Mesodermal cell (in vitro differentiated cells): ENCODE measurements around the gene IGSF9.

Experiments used
- H3K27ac ChIP-seq: 2 replicates; pipeline ENCODE4 v1.7.0; 2013; ENCODE audit warnings: mild to moderate bottlenecking, low read depth, low read length, moderate library complexity; ENCODE audit not compliant: severe bottlenecking
- H3K36me3 ChIP-seq: 2 replicates; pipeline ENCODE4 v1.7.1; 2013; ENCODE audit warnings: mild to moderate bottlenecking, low read length, moderate library complexity; ENCODE audit not compliant: control insufficient read depth, insufficient read depth
- H3K4me1 ChIP-seq: one replicate; pipeline ENCODE4 v1.7.1; 2013; ENCODE audit warnings: mild to moderate bottlenecking, low read length; ENCODE audit not compliant: insufficient read depth, control insufficient read depth, poor library complexity, severe bottlenecking
- H3K4me3 ChIP-seq: 2 replicates; pipeline ENCODE4 v1.7.0; 2013; ENCODE audit warnings: low read length, control low read depth, mild to moderate bottlenecking; ENCODE audit not compliant: insufficient read depth, poor library complexity, severe bottlenecking; ENCODE audit errors: extremely low read depth
- H3K9me3 ChIP-seq: 2 replicates; pipeline ENCODE4 v1.7.1; 2013; ENCODE audit warnings: mild to moderate bottlenecking, low read length, moderate library complexity; ENCODE audit not compliant: control insufficient read depth
- WGBS, 2 experiments: methylation state at CpG; one replicate each; pipeline ENCODE4 v1.1.5; 2013; ENCODE audit warnings: missing lambda C conversion rate in 2 of 2; ENCODE audit not compliant: insufficient coverage in 2 of 2; 5-methylcytosine and 5-hydroxymethylcytosine counted together

Gene IGSF9

GRCh38 chr1:159938905-159939677 is 6.3 kb downstream of the IGSF9 start:
- H3K36me3 ChIP-seq, result peaks cover 3% of the 10 kb centered on the region
- H3K9me3 ChIP-seq, result no peaks in the 10 kb centered on the region
- peaks cover 17% of the 10 kb centered on the region for H3K4me1 ChIP-seq
- H3K27ac ChIP-seq, result no peak overlapping the region
- 90 to 93% methylated on average over 2 to 4 of the region's 6 CpGs for WGBS, 2 experiments
- no peak overlapping the region for H3K4me3 ChIP-seq

GRCh38 chr1:159938211-159938852 is 7.1 kb downstream of the IGSF9 start:
- H3K9me3 ChIP-seq, result no peaks in the 10 kb centered on the region
- WGBS, 2 experiments, result 87 to 90% methylated on average over 6 of the region's 7 CpGs
- H3K4me1 ChIP-seq, result peaks cover 17% of the 10 kb centered on the region
- no peak overlapping the region for H3K27ac ChIP-seq
- no peak overlapping the region for H3K4me3 ChIP-seq
- peaks cover 3% of the 10 kb centered on the region for H3K36me3 ChIP-seq

GRCh38 chr1:159937054-159937750 is 8.2 kb downstream of the IGSF9 start:
- WGBS, 2 experiments, result 50 to 64% methylated on average over 3 to 4 of the region's 4 CpGs

GRCh38 chr1:159936273-159936904 is 9.0 kb downstream of the IGSF9 start:
- Histone ChIP-seq H3K9me3 (no peaks in the 10 kb centered on the region), H3K4me3 (no peak overlapping the region), H3K4me1 (peaks cover 13% of the 10 kb centered on the region), H3K36me3 (peaks cover 3% of the 10 kb centered on the region), H3K27ac (no peak overlapping the region)
- 43 to 45% methylated on average over 8 to 16 of the region's 16 CpGs for WGBS, 2 experiments

More at GRCh38 chr1:159937054-159937750, 8.2 kb downstream of the IGSF9 start:
- H3K27ac ChIP-seq, result no peak overlapping the region
- H3K9me3 ChIP-seq, result no peaks in the 10 kb centered on the region
- H3K4me1 ChIP-seq, result peaks cover 17% of the 10 kb centered on the region
- peaks cover 3% of the 10 kb centered on the region for H3K36me3 ChIP-seq
- no peak overlapping the region for H3K4me3 ChIP-seq

GRCh38 chr1:159935719-159936272 is 9.6 kb downstream of the IGSF9 start:
- peaks cover 3% of the 10 kb centered on the region for H3K36me3 ChIP-seq
- 83 to 87% methylated on average over 3 to 4 of the region's 4 CpGs for WGBS, 2 experiments

GRCh38 chr1:159935305-159935704 is 10.1 kb downstream of the IGSF9 start:
- no peaks in the 10 kb centered on the region for H3K9me3 ChIP-seq
- H3K4me1 ChIP-seq, result peaks cover 6% of the 10 kb centered on the region
- H3K36me3 ChIP-seq, result peaks cover 3% of the 10 kb centered on the region
- 93 to 95% methylated on average over 10 to 11 of the region's 11 CpGs for WGBS, 2 experiments
- no peak overlapping the region for H3K4me3 ChIP-seq
- H3K27ac ChIP-seq, result no peak overlapping the region

More at GRCh38 chr1:159935719-159936272, 9.6 kb downstream of the IGSF9 start:
- H3K27ac ChIP-seq, result no peak overlapping the region
- H3K9me3 ChIP-seq, result no peaks in the 10 kb centered on the region
- H3K4me3 ChIP-seq, result no peak overlapping the region
- H3K4me1 ChIP-seq, result peaks cover 7% of the 10 kb centered on the region

- H3K27ac ChIP-seq, result no peak overlapping the region
- no peaks in the 10 kb centered on the region for H3K36me3 ChIP-seq
- 95 to 98% methylated on average over 5 to 12 of the region's 14 CpGs for WGBS, 2 experiments
- no peaks in the 10 kb centered on the region for H3K9me3 ChIP-seq
- H3K4me1 ChIP-seq, result peaks cover 6% of the 10 kb centered on the region
- no peak overlapping the region for H3K4me3 ChIP-seq
Measured at GRCh38 chr1:159934136-159935039, 11.0 kb downstream of the IGSF9 start.

- no peaks in the 10 kb centered on the region for H3K9me3 ChIP-seq
- no peak overlapping the region for H3K4me3 ChIP-seq
- peaks cover 6% of the 10 kb centered on the region for H3K4me1 ChIP-seq
- H3K27ac ChIP-seq, result no peak overlapping the region
- 92 to 93% methylated on average over 3 to 4 of the region's 4 CpGs for WGBS, 2 experiments
- no peaks in the 10 kb centered on the region for H3K36me3 ChIP-seq
Measured at GRCh38 chr1:159933347-159933746, 12.1 kb downstream of the IGSF9 start.

- no peak overlapping the region for H3K27ac ChIP-seq
- H3K4me1 ChIP-seq, result peaks cover 6% of the 10 kb centered on the region
- WGBS, 2 experiments, result 88 to 90% methylated on average over 10 to 15 of the region's 16 CpGs
- H3K9me3 ChIP-seq, result no peaks in the 10 kb centered on the region
- no peaks in the 10 kb centered on the region for H3K36me3 ChIP-seq
- no peak overlapping the region for H3K4me3 ChIP-seq
Measured at GRCh38 chr1:159932296-159933285, 12.8 kb downstream of the IGSF9 start.
